Esophagus (tissue), 2 donors: ENCODE data around the gene TXNRD1. TPM values are rescaled to one million over a fixed set of nuclear protein-coding genes. Genes with fewer than 3 reads are reported as not detected.
"Not testable (repeated sequence)": the region's sequence is repeated elsewhere in the genome, so short reads cannot be mapped to it uniquely, and the experiment has no call there.

Experiments used
- H3K27ac ChIP-seq, 2 donors: one replicate each; pipeline ENCODE4 v1.5.1; 2013; ENCODE audit warnings: low read depth in 2 of 2, mild to moderate bottlenecking in 2 of 2, inconsistent platforms in 1 of 2, low read length in 1 of 2, moderate library complexity in 1 of 2
- H3K27me3 ChIP-seq, 2 donors: one replicate each; pipeline ENCODE4 v1.6.1; 2013; ENCODE audit warnings: low read length in 2 of 2, control low read depth in 1 of 2, mild to moderate bottlenecking in 1 of 2; ENCODE audit not compliant: insufficient read depth in 2 of 2, control insufficient read depth in 1 of 2
- H3K36me3 ChIP-seq, 2 donors: one replicate each; pipeline ENCODE4 v1.6.1; 2013; ENCODE audit warnings: low read length in 1 of 2; ENCODE audit not compliant: control insufficient read depth in 2 of 2, insufficient read depth in 2 of 2
- H3K4me1 ChIP-seq, 2 donors: one replicate each; pipeline ENCODE4 v1.6.1; 2013; ENCODE audit warnings: low read length in 1 of 2; ENCODE audit not compliant: control insufficient read depth in 2 of 2, insufficient read depth in 2 of 2
- H3K4me3 ChIP-seq, 2 donors: one replicate each; pipeline ENCODE4 v1.5.1; 2013; ENCODE audit warnings: low read length in 2 of 2, mild to moderate bottlenecking in 2 of 2, low read depth in 1 of 2, moderate library complexity in 1 of 2
- H3K9me3 ChIP-seq, 2 donors: one replicate each; pipeline ENCODE4 v1.6.1; 2013; ENCODE audit warnings: mild to moderate bottlenecking in 2 of 2, low read depth in 1 of 2, low read length in 1 of 2, moderate library complexity in 1 of 2; ENCODE audit not compliant: control insufficient read depth in 2 of 2, insufficient read depth in 1 of 2
- WGBS, 2 donors: extraction: QIAGEN DNeasy Blood & Tissue Kit; methylation state at CpG; one replicate each; pipeline ENCODE4 v1.1.7; 2013; 5-methylcytosine and 5-hydroxymethylcytosine counted together
- polyA plus RNA-seq, 2 donors: library from polyadenylated mRNA; stranded (reverse); fragments of 200-250 nt; gene quantifications; one replicate each; pipeline ENCODE4 v1.2.3, GENCODE V29; 2013
- donor health status: healthy with polysubstance abuse.
- donor health status: Bipolar disorder and iron deficiency.

TXNRD1 gene
- polyA plus RNA-seq, 2 donors: 8.8 to 20.0 TPM

DNA sequence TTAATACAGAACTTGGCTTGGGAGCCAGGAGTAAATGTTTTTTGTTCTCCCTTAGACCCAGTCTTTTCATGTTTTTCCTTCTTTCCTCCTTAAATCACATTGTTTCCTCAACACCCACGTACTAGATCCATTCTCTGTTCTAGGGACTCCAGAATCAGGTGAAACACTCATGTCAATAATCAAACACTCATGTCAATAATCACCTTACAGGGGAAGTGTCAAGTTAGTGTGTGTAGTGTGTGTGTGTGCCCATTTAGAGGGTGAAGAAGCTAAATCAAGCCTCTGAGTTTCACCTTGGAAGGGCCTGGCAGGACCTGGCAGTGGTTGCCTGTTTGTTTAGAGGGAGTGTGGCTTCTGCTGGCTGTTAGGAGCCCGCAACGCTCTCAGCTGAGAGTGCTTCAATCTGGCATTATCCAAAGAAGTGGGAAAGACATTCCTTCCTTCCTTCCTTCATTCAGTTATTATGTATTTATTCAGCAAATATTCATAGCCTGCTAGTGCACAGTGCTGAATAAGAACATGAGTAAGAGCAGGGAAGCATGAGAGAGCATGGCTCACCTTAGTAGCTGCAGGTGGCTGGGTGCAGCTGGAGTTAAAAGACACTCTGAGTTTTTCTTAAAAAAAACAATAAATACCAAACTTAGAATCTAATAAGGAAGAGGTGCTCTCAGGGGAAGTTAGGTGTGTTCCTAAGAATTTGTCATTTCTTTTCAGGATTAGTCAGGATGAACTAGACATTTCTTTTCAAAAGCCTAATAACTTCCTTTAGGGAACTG lies 70.3 kb downstream of the TXNRD1 start:
- 37 to 43% methylated on average over 3 of the region's 3 CpGs for WGBS, 2 donors
- peaks cover 0 to 2% of the 10 kb centered on the region in 2 donors for H3K4me1 ChIP-seq
- H3K4me3 ChIP-seq: no peak overlapping the region
- H3K27me3 ChIP-seq: no peaks in the 10 kb centered on the region
- no peaks in the 10 kb centered on the region for H3K9me3 ChIP-seq
- peak overlapping the region; percentile 97 to 98 for H3K27ac ChIP-seq
- no peaks in the 10 kb centered on the region for H3K36me3 ChIP-seq

DNA sequence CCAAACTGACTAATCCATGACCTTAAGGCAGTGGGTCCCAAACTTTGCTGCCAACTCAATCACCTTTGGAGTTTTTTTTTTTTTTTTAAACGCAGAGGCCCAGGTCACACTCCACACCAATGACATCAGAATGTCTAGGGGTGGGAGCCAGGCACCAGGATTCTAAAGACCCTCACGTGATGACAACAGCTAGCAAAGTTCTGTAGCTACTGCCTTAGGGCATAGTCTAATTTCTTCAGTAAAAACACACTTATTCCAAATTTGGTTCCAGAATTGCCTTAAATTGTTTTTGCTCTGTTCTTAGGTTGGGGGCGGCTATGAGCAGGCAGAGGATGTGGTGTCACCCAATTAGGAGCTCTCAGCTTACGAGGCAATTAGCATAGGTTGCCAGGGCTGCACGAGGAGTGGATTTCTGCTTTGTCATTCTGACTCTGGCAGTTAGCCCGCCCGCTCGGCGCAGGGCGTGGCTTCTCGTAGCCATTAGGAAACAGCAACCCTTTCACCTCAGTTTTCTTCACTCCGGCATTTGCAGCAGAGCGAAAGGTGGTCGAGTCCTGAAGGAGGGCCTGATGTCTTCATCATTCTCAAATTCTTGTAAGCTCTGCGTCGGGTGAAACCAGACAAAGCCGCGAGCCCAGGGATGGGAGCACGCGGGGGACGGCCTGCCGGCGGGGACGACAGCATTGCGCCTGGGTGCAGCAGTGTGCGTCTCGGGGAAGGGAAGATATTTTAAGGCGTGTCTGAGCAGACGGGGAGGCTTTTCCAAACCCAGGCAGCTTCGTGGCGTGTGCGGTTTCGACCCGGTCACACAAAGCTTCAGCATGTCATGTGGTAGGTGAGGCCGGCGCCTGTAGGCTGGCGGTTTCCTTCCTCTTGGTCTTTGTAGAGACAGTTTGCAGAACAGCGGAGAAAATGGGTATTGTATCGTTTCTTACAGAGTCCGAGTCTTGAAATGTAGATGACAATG lies 71.2 kb downstream of the TXNRD1 start:
- peak overlapping the region; percentile 97 to 98 for H3K27ac ChIP-seq
- H3K4me1 ChIP-seq: peaks cover 0 to 2% of the 10 kb centered on the region in 2 donors
- no peaks in the 10 kb centered on the region for H3K9me3 ChIP-seq
- 0% methylated on average over 38 to 40 of the region's 40 CpGs for WGBS, 2 donors
- H3K4me3 ChIP-seq: peak overlapping the region; percentile 69 to 77
- H3K36me3 ChIP-seq: no peaks in the 10 kb centered on the region
- H3K27me3 ChIP-seq: no peaks in the 10 kb centered on the region

DNA sequence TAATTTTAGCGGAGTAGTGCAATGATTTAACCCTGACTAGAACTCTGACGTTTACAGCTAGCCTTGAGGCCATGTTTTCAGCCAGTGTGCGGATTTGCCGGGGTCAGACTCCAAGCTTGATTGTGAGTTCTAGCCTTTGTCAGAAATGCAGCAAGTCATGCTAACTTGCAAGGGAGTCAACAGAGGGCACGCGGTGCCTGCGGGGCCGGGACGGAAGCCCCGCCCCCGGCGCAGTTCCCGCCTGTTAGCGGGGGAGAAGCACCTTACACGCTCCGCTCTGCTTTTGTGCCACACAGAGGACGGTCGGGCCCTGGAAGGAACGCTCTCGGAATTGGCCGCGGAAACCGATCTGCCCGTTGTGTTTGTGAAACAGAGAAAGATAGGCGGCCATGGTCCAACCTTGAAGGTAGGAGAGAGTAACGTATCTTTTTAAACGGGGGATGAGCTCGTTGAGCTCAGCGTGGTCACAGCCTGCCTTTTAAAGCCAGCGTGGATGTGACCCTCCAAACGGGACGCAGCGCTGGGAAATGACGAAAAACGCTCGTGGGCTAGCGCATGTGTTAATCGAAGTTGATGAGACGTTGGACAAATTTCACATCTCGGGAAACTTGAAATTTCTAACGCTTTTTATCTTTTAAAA lies 73.2 kb downstream of the TXNRD1 start:
- no peaks in the 10 kb centered on the region for H3K9me3 ChIP-seq
- H3K4me3 ChIP-seq: peak overlapping the region; percentile 60 to 77
- H3K27me3 ChIP-seq: no peaks in the 10 kb centered on the region
- 0% methylated on average over 41 of the region's 41 CpGs for WGBS, 2 donors
- peaks cover 3% of the 10 kb centered on the region in 2 donors for H3K36me3 ChIP-seq
- H3K27ac ChIP-seq: peak overlapping the region; percentile 73 to 90
- H3K4me1 ChIP-seq: peaks cover 0 to 2% of the 10 kb centered on the region in 2 donors

DNA sequence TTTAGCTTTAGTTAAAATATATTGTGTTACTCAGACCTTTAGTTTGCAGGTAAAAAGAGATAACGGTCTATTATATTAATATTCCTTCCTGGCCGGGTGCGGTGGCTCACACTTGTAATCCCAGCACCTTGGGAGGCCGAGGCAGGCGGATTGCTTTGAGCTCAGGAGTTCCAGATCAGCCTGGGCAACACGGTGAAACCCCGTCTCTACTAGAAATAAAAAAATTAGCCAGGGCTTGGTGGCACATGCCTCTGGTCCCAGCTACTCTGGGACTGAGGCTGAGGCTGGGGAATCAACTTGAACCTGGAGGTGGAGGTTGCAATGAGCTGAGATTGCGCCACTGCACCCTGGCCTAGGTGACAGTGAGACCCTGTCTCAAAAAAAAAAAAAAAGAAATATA lies 74.7 kb downstream of the TXNRD1 start:
- Histone ChIP-seq H3K4me1 (peaks cover 0 to 2% of the 10 kb centered on the region in 2 donors), H3K36me3 (peaks cover 3% of the 10 kb centered on the region in 2 donors), H3K4me3 (no peak overlapping the region), H3K27me3 (no peaks in the 10 kb centered on the region), H3K9me3 (no peaks in the 10 kb centered on the region), H3K27ac (no peak overlapping the region)
- WGBS, 2 donors: 86 to 92% methylated on average over 8 of the region's 8 CpGs

DNA sequence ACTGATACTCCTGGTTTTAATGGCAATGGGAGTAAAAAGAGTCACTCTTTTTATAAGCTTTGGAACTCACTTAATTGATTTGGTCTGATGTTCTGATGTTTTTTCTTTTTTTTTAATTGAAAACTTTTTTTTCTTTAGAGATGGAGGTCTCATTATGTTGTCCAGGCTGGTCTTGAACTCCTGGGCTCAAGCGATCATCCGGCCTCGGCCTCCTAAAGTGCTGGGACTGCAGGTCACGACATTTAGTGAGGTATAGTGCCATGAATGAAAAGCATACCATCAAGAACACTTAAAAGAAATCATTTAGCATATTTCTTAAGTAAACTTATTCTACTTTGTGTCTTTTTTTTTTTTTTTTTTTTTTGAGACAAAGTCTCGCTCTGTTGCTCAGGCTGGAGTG lies 75.3 kb downstream of the TXNRD1 start:
- Histone ChIP-seq H3K4me1 (peaks cover 0 to 1% of the 10 kb centered on the region in 2 donors), H3K36me3 (peaks cover 3% of the 10 kb centered on the region in 2 donors), H3K4me3 (no peak overlapping the region), H3K27me3 (no peaks in the 10 kb centered on the region), H3K9me3 (no peaks in the 10 kb centered on the region), H3K27ac (no peak overlapping the region)
- 97% methylated on average over 5 of the region's 5 CpGs for WGBS, 2 donors

DNA sequence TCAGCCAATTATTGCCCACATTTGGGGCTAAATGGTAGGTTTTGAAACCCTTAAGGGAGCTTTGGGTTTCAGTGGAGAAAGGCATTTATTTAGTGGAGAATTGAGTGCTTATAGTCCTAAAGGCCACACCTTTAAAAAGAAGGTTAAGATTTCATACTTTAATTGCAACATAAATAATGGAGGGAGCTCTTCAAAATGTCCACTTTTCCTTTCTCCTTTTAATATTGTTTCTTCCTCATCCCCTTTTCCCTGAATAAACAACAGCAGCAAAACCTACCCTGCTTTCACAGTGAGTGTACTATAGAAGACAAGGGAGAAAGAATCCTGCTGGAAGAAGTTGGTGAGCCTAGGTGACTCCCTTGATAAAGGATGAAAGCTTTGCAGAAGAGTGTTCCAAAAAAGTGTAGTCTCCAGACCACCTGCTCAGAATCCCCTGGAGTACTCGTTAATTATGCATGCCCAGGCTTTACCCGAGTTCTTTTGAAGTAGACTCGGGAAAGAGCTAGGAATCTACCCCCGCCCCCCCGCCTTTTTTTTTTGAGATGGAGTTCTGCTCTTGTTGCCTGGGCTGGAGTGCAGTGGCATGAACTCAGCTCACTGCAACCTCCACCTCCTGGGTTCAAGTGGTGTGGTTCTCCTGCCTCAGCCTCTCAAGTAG lies 76.4 kb downstream of the TXNRD1 start:
- peaks cover 0 to 3% of the 10 kb centered on the region in 2 donors for H3K4me1 ChIP-seq
- no peak overlapping the region for H3K4me3 ChIP-seq
- no peaks in the 10 kb centered on the region for H3K9me3 ChIP-seq
- no peaks in the 10 kb centered on the region for H3K27me3 ChIP-seq
- H3K27ac ChIP-seq: no peak overlapping the region
- peaks cover 3% of the 10 kb centered on the region in 2 donors for H3K36me3 ChIP-seq
- 56 to 69% methylated on average over 5 of the region's 5 CpGs for WGBS, 2 donors

DNA sequence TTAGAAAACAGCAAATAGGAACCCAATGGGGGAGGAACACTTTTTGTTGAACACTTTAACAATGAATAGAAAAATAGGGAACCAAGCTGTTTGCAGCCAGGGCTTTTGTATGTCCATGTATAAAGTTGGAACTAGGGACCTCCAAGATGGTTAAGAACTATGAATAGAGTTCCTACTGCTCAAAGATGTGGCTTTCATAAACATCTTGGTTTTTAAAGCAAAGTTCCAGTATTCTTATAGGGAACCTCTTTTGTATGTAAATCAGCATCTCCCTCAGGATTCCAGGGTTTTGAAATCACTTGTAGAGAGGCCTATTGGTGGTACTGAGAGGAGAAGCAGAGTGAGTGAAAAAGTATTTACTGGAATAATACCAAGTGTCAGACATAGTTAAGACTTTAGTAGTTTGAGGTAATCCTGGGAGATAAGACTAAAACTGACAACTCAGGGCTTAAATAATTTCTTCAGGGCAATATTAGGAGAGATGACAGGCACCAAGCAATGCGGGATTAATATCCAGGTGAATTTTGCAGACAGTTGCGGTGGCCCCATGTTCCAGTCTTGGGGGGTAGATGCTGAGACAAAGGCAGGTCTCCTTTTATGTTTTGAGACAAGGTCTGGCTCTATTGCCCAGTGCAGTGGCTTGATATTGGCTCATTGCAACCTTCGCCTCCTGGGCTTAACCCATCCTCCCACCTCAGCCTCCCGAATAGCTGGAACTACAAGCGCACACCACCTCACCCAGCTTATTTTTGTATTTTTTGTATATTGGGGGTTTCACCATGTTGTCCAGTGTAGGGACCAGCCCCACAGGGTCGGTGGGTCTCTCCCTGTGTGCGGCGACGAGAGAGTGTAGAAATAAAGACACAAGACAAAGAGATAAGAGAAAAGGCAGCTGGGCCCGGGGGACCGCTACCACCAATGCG lies 77.6 kb downstream of the TXNRD1 start:
- 97 to 99% methylated on average over 12 of the region's 12 CpGs for WGBS, 2 donors
- H3K27me3 ChIP-seq: no peaks in the 10 kb centered on the region
- H3K4me1 ChIP-seq: peaks cover 0 to 3% of the 10 kb centered on the region in 2 donors
- no peak overlapping the region for H3K27ac ChIP-seq
- no peaks in the 10 kb centered on the region for H3K9me3 ChIP-seq
- H3K36me3 ChIP-seq: peaks cover 3% of the 10 kb centered on the region in 2 donors
- no peak overlapping the region for H3K4me3 ChIP-seq

DNA sequence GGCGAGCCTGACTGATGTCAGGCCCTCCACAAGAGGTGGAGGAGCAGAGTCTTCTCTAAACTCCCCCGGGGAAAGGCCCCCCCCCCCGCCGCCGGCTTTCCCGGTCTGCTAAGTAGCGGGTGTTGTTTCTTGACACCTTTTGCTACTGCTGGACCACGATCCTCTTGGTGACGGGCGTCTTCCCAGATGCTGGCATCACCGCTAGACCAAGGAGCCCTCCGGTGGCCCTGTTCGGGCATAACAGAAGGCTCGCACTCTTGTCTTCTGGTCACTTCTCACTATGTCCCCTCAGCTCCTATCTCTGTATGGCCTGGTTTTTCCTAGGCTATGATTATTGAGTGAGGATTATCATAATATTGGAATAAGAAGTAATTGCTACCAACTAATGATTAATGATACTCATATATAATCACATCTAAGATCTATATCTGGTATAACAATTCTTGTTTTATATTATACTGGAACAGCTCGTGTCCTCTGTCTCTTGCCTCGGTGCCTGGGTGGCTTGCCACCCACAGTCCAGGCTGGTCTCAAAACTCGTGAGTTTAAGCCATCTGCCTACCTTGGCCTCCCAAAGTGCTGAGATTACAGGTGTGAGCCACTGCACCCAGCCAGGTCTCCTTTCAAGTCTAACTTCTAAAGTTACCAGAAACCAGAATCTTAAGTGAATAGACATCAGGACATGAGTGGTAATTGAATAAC lies 78.7 kb downstream of the TXNRD1 start:
- not testable (repeated sequence) for H3K27me3 ChIP-seq, H3K9me3 ChIP-seq, H3K27ac ChIP-seq, H3K4me3 ChIP-seq, H3K4me1 ChIP-seq, H3K36me3 ChIP-seq
- 79 to 82% methylated on average over 15 to 16 of the region's 17 CpGs for WGBS, 2 donors
